NT2/D1 (cell line): ENCODE measurements around the gene SBF2.

Experiments used
- SUZ12 ChIP-seq: IDR thresholded peaks from 2 replicates; pipeline ENCODE4 v1.6.1; 2011; ENCODE audit not compliant: insufficient read length, insufficient read depth; ENCODE audit errors: extremely low read depth
- YY1 ChIP-seq: IDR thresholded peaks from 2 replicates; pipeline ENCODE4 v1.6.1; 2011; ENCODE audit not compliant: insufficient read length, insufficient read depth
- ZNF274 ChIP-seq: IDR thresholded peaks from 2 replicates; pipeline ENCODE4 v1.6.1; 2011; ENCODE audit warnings: mild to moderate bottlenecking, low read depth, low read length

- no peak for TF ChIP-seq ZNF274
- TF ChIP-seq SUZ12: no peak
- no peak for TF ChIP-seq YY1
Measured at GRCh38 chr11:9825895-9826294, 468.1 kb downstream of the SBF2 start.
